COLO668 (cell line): ENCODE measurements around the gene GNG12.
"Not testable (repeated sequence)": the region's sequence is repeated elsewhere in the genome, so short reads cannot be mapped to it uniquely, and the experiment has no call there.

Experiments used
- DNase-seq: peaks from one replicate; lab custom pipeline; 2025; ENCODE audit not compliant: unreplicated experiment; lab: John Stamatoyannopoulos, UW

Gene GNG12

DNA sequence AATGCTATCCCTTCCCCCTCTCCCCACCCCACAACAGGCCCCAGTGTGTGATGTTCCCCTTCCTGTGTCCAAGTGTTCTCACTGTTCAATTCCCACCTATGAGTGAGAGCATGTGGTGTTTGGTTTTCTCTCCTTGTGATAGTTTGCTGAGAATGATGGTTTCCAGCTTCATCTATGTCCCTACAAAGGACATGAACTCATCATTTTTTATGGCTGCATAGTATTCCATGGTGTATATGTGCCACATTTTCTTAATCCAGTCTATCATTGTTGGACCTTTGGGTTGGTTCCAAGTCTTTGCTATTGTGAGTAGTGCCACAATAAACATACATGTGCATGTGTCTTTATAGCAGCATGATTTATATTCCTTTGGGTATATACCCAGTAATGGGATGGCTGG, 168.0 kb downstream of the GNG12 start:
- DNase-seq: not testable (repeated sequence)

DNA sequence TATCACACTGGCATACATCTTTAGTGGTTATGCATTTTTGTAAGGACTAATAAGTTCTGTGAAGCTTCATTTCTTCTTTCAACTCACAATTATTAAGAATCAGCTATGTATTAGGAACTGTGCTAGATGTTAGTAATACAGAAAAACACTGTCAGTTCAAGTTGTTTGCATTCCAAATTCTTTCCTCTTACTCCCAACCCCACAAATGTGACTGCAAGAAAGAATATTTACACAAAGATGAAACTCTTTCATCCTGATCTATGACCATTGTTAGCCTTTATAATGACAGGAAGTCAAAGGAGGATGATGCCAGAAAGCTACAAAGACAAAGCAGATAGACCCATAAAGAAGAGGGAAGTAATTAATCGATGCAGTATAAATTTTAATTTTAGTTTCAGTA, 169.2 kb downstream of the GNG12 start:
- DNase-seq: no peak

DNA sequence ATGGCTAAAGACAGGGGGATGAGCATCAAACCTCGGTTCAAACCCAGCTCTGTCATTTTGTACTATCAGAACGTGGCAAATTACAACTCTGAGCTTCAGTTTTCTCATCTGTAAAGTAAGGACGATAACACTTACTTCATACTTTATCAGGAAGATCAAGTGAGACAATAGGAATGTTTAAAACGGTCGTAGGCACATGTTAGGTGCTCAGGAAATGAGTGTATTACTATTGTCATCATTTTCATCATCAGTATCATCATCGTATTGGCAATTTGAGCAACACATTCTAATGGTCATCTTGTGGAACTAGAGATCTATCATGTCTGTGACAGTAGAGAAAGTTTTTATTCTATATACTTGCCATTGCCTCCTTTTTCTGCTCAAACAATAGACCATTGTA, 170.4 kb downstream of the GNG12 start:
- no peak for DNase-seq

DNA sequence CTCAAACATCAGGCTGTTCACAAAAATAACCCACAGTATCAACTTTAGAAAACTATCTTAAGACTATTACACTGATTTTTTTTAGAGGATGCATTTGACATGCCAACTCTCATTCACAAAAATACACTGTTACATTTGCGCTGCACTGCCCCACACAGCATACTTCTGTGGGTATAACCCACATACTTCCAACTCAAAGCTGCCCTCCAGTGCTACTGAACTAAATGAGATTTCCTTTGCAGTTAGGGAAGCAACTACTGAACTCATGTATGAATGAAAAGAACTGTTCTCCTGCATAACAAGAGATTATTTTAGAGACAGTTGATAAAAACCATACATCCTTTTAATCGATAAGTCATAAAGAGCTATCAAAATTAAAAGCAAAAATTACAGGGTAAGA, 174.0 kb downstream of the GNG12 start:
- DNase-seq: no peak

DNA sequence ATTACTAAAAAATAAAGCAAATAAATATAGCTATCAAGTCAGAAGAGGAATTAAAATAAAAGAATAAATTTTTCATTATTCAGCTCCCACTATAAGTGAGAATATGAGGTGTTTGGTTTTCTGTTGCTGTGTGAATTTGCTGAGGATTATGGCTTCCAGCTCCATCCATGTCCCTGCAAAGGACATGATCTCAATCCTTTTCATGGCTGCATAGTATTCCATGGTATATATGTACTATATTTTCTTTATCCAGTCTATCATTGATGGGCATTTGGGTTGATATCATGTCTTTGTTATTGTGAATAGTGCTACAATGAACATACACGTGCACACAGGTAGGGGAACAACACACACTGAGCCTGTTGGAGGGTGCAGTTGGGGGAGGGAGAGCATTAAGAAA, 176.1 kb downstream of the GNG12 start:
- DNase-seq: not testable (repeated sequence)

DNA sequence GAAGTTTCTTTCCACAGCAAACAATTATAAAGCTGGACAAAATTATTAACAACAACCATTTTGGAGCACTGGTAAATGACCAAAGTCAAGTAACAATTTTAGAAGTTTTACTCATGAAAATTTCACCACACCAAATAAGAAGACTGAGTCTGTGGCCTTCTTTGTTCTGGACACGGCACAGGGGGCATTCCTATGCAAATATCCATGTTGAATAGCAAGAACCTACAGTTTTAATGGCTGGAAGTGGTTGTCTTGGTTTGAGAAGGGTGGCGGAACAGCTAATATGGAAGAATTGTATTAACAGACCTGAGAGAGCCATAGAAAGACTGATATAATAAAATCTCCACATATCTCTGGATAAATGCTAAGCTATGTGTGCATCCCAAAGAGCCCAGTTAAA, 177.7 kb downstream of the GNG12 start:
- no peak for DNase-seq

DNA sequence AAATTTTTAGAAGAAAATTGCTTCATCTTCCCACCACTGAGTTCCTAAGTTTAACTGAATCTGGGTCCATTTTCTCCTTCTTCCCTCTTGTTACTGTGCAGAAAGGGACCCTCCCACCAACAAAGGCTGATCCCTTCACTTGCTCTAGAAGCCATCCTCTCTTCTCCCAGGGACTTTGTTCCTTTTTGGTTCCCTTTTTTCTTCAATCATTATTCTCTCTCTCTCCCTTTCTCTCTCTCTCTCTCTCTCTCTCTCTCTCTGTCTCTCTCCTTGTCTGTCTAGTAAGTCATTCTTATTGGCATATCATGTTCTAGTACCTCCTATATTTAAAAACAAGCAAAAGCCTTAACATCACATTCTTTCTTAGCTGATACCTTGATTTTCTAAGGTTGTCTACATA, 180.0 kb downstream of the GNG12 start:
- DNase-seq: no peak

DNA sequence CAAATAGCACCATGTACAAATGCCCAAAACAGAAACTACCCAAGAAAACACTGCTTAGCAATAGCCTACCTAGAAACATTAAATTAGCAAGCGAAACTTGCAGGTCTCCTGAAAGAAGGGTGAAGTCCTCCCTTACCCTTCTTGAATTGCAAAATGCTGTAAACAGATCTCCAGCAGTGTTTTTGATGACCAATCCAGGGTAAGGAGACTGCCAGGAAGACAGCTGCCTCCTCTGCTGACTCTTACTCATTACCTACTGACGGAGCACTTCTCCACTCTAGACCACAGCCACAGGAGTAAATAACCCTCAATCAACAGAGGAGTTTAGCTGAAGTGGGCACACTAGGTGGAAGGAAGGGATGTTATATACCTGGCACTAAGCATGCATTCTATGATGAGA, 180.5 kb downstream of the GNG12 start:
- DNase-seq: no peak
